GM23338 (cell line): ENCODE data around the gene KRT17.

ENCODE experiments used
- CREB1 ChIP-seq: fragments of 250-450 bp; sonication (Bioruptor Pico); IDR thresholded peaks from 2 replicates; pipeline ENCODE4 v1.5.0; 2020; ENCODE audit warnings: low read depth, mild to moderate bottlenecking, moderate library complexity
- CTCF ChIP-seq, 2 experiments: fragments of 200-600 bp in 1 of 2; sonication (generic) in 1 of 2; conservative IDR thresholded peaks; 2 replicates each; pipeline versions ENCODE4 v1.5.1 to v1.6.1; 2016 to 2017; ENCODE audit warnings: antibody characterized with exemption in 2 of 2, low read depth in 2 of 2, mild to moderate bottlenecking in 2 of 2, moderate library complexity in 1 of 2
- EZH2 ChIP-seq: fragments of 200-600 bp; sonication (generic); IDR thresholded peaks from one replicate; pipeline ENCODE4 v1.8.0; 2017; ENCODE audit warnings: antibody characterized with exemption, mild to moderate bottlenecking, low read depth; ENCODE audit not compliant: unreplicated experiment
- EZH2phosphoT487 ChIP-seq: fragments of 200-600 bp; sonication (generic); IDR thresholded peaks from one replicate; pipeline ENCODE4 v1.8.1; 2018; ENCODE audit warnings: antibody characterized with exemption; ENCODE audit not compliant: unreplicated experiment
- JUNB ChIP-seq: IDR thresholded peaks from one replicate; pipeline ENCODE4 v1.6.1; 2016; ENCODE audit warnings: antibody characterized with exemption; ENCODE audit not compliant: unreplicated experiment
- NANOG ChIP-seq: IDR thresholded peaks from 2 replicates; pipeline ENCODE4 v1.6.1; 2016; ENCODE audit warnings: antibody characterized with exemption, borderline replicate concordance
- POLR2AphosphoS5 ChIP-seq: IDR thresholded peaks from 2 replicates; pipeline ENCODE4 v1.6.1; 2016; ENCODE audit warnings: antibody characterized with exemption, low read depth
- STAT1 ChIP-seq: IDR thresholded peaks from one replicate; pipeline ENCODE4 v1.6.1; 2016; ENCODE audit warnings: antibody characterized with exemption; ENCODE audit not compliant: unreplicated experiment
- ZNF114 ChIP-seq: fragments of 250-450 bp; sonication (Bioruptor Pico); IDR thresholded peaks from 2 replicates; pipeline ENCODE4 v1.5.0; 2020; ENCODE audit warnings: mild to moderate bottlenecking, moderate library complexity
- TF ChIP-seq, protein P1 (sequence below): IDR thresholded peaks from one replicate; pipeline ENCODE4 v1.6.1; 2018; ENCODE audit warnings: antibody characterized with exemption; ENCODE audit not compliant: unreplicated experiment
- TF ChIP-seq, protein P2 (sequence below): IDR thresholded peaks from 2 replicates; pipeline ENCODE4 v1.6.1; 2016; ENCODE audit warnings: antibody characterized with exemption

DNA sequence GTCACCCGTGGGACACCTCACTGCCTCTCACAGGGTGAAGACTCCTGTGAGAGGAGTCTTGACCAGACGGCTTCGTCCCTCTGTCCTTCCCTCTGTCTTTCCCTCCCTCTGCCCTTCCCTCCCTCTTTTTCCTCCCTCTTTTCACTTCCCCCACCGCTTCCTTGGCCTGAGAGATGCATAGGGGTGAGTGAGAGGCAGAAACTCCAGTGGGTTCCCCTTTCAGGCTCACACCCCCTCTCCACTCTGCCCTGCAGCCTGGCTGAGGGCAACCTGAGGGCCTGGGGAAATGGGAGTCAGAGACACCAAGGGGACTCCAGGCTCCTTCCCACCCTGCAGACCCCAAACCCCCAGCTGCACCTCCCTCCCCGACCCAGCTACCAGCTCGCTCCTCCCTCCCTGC lies 14.6 kb upstream of the KRT17 start:
- TF ChIP-seq POLR2AphosphoS5 (no peak), CTCF (conservative IDR thresholded peaks at IDR 0.05; ENCODE audit: low read depth in 2 of 2) (no peak), CREB1 (CRISPR knock-in tag) (no peak), EZH2 (no peak), STAT1 (no peak), ZNF114 (CRISPR knock-in tag) (no peak), JUNB (no peak), EZH2phosphoT487 (no peak), NANOG (no peak)
- TF ChIP-seq, protein P1, sequence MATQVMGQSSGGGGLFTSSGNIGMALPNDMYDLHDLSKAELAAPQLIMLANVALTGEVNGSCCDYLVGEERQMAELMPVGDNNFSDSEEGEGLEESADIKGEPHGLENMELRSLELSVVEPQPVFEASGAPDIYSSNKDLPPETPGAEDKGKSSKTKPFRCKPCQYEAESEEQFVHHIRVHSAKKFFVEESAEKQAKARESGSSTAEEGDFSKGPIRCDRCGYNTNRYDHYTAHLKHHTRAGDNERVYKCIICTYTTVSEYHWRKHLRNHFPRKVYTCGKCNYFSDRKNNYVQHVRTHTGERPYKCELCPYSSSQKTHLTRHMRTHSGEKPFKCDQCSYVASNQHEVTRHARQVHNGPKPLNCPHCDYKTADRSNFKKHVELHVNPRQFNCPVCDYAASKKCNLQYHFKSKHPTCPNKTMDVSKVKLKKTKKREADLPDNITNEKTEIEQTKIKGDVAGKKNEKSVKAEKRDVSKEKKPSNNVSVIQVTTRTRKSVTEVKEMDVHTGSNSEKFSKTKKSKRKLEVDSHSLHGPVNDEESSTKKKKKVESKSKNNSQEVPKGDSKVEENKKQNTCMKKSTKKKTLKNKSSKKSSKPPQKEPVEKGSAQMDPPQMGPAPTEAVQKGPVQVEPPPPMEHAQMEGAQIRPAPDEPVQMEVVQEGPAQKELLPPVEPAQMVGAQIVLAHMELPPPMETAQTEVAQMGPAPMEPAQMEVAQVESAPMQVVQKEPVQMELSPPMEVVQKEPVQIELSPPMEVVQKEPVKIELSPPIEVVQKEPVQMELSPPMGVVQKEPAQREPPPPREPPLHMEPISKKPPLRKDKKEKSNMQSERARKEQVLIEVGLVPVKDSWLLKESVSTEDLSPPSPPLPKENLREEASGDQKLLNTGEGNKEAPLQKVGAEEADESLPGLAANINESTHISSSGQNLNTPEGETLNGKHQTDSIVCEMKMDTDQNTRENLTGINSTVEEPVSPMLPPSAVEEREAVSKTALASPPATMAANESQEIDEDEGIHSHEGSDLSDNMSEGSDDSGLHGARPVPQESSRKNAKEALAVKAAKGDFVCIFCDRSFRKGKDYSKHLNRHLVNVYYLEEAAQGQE = no peak
- TF ChIP-seq, protein P2, sequence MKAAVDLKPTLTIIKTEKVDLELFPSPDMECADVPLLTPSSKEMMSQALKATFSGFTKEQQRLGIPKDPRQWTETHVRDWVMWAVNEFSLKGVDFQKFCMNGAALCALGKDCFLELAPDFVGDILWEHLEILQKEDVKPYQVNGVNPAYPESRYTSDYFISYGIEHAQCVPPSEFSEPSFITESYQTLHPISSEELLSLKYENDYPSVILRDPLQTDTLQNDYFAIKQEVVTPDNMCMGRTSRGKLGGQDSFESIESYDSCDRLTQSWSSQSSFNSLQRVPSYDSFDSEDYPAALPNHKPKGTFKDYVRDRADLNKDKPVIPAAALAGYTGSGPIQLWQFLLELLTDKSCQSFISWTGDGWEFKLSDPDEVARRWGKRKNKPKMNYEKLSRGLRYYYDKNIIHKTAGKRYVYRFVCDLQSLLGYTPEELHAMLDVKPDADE = no peak
